Diencephalon (tissue), 1 donor: ENCODE measurements around the gene CACNA1F. TPM values are rescaled to one million over a fixed set of nuclear protein-coding genes. Genes with fewer than 3 reads are reported as not detected.

ENCODE experiments used
- total RNA-seq: library from RNA; depleted of rRNA; stranded (reverse); fragments of >200 nt; gene quantifications from one replicate; pipeline ENCODE4 v1.2.3, GENCODE V29; 2014

CACNA1F gene
- not detected for total RNA-seq

GRCh38 chrX:49233176-49233575, at the start of gene CACNA1F:
CACNA1F (minus strand) TSS chrX:49233340; CDS start chrX:49233309, 31 bp downstream.

GRCh38 chrX:49269767-49270248, 36.7 kb upstream of the CACNA1F start, which contains the start of gene PPP1R3F:
PPP1R3F (plus strand) TSS chrX:49269793; CDS start chrX:49269870, 77 bp downstream.

GRCh38 chrX:49264460-49264859, 31.3 kb upstream of the CACNA1F start, which contains the start of gene FOXP3:
FOXP3 (minus strand) TSS chrX:49264710; CDS start chrX:49258505, 6,205 bp downstream.

GRCh38 chrX:49199906-49200771, 33.0 kb downstream of the CACNA1F start, which contains the start of gene SYP:
SYP (minus strand) TSS chrX:49200193; CDS start chrX:49200186, 7 bp downstream.

GRCh38 chrX:49186125-49187027, 46.8 kb downstream of the CACNA1F start, which contains the start of gene PRICKLE3:
PRICKLE3 (minus strand) TSS chrX:49186373; CDS start chrX:49186297, 76 bp downstream.

GRCh38 chrX:49171752-49172279, 61.3 kb downstream of the CACNA1F start, which contains the start of gene PLP2:
PLP2 (plus strand) TSS chrX:49171898; CDS start chrX:49172001, 103 bp downstream.

GRCh38 chrX:49162620-49163019, 70.5 kb downstream of the CACNA1F start, which contains the start of gene MAGIX:
MAGIX (plus strand) TSS chrX:49162758; CDS start chrX:49162890, 132 bp downstream.

Other genes with a start within 250 kb of the CACNA1F start
- gene GRIPAP1, start 231.1 kb downstream of the CACNA1F start, total RNA-seq, result 38.8 TPM
- gene TFE3, start 190.0 kb downstream of the CACNA1F start, total RNA-seq, result 13.6 TPM
- gene CCDC120, start 174.3 kb downstream of the CACNA1F start, total RNA-seq, result 3.5 TPM
- 11.5 TPM for gene PRAF2, start 159.3 kb downstream of the CACNA1F start, total RNA-seq
- gene WDR45, start 153.5 kb downstream of the CACNA1F start, total RNA-seq, result 23.8 TPM
- gene GPKOW, start 109.6 kb downstream of the CACNA1F start, total RNA-seq, result 22.4 TPM
- 2.8 TPM for gene MAGIX, start 70.6 kb downstream of the CACNA1F start, total RNA-seq
- gene PLP2, start 61.4 kb downstream of the CACNA1F start, total RNA-seq, result 3.5 TPM
- gene PRICKLE3, start 47.0 kb downstream of the CACNA1F start, total RNA-seq, result 0.69 TPM
- 273 TPM for gene SYP, start 33.1 kb downstream of the CACNA1F start, total RNA-seq
- gene CCDC22, start 2.1 kb upstream of the CACNA1F start, total RNA-seq, result 6.7 TPM
- gene FOXP3, start 31.4 kb upstream of the CACNA1F start, total RNA-seq, result not detected
- 15.7 TPM for gene PPP1R3F, start 36.5 kb upstream of the CACNA1F start, total RNA-seq
- not detected for gene GAGE10, start 70.3 kb upstream of the CACNA1F start, total RNA-seq
- gene GAGE12J, start 88.7 kb upstream of the CACNA1F start, total RNA-seq, result not detected
- gene GAGE13, start 98.2 kb upstream of the CACNA1F start, total RNA-seq, result not detected